ENCODE measurements around the gene PIP4K2A.
"Not testable (repeated sequence)": the region's sequence is repeated elsewhere in the genome, so short reads cannot be mapped to it uniquely, and the experiment has no call there.

PIP4K2A gene

DNA sequence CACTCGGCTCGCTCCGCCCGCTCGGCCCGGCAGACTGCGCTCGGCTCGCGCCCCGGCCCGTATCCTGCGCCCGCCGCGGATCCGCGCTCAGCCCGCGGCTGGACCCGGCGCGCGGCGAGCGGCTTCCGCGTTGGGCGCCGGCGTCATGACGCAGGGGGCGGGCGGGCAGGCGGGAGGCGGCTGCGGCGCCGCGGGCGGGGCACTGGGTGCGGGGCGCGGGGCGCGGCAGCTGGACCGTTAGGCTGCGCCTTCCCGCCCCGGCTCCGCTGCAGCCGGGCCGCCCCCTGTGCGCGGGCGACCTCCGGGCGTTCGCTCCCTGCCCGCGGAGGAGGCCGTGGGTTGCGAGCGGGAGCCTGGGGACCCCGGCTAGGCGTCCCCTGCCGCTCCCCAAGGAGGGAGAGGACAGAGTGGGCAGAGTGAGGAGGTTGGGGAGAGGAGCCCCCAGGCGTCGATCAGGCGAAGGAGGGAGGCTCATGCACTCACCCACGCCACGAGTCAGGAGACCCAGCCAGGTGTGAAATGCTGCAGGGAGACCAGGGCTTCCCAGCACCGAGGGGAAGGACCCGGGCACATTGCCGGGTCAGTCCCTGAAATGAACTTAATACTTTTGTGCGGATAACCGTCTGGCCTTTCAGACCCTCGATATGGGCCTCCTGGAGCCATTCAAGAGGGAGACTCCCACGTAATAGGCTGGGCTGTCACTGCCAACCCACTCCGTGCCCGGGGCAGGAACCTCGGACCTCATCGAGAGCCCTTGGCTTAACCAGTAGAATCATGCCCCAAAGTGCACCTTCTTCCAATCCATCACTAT is at the start of gene PIP4K2A:
Gene PIP4K2A, minus strand, starts transcription at position 100 of the 811 bp plus-strand sequence. CDS start 252 bp downstream, outside the sequence.
- H3K36me3 ChIP-seq (ENCODE audit: control insufficient read depth in 1 of 2, insufficient read depth in 2 of 2, low read length in 2 of 2): no peaks in the 10 kb centered on the region
- H3K4me3 ChIP-seq (ENCODE audit: low read depth in 1 of 2, low read length in 2 of 2): peak within 1 kb of the TSS; percentile 91 to 94
- no peaks in the 10 kb centered on the region for H3K9me3 ChIP-seq (ENCODE audit: control insufficient read depth in 1 of 2, low read length in 2 of 2)
- peaks cover 0 to 2% of the 10 kb centered on the region in 2 donors for H3K27me3 ChIP-seq (ENCODE audit: control insufficient read depth in 1 of 2, insufficient read depth in 2 of 2, low read length in 2 of 2)
- peak within 1 kb of the TSS; percentile 66 for H3K27ac ChIP-seq (ENCODE audit: low read depth, low read length)
- peak within 1 kb of the TSS; percentile 71 to 82 for H3K9ac ChIP-seq (ENCODE audit: low read depth in 1 of 2, low read length in 2 of 2)
- peaks cover 0 to 12% of the 10 kb centered on the region in 2 donors for H3K4me1 ChIP-seq (ENCODE audit: control insufficient read depth in 1 of 2, insufficient read depth in 2 of 2, low read length in 2 of 2)

DNA sequence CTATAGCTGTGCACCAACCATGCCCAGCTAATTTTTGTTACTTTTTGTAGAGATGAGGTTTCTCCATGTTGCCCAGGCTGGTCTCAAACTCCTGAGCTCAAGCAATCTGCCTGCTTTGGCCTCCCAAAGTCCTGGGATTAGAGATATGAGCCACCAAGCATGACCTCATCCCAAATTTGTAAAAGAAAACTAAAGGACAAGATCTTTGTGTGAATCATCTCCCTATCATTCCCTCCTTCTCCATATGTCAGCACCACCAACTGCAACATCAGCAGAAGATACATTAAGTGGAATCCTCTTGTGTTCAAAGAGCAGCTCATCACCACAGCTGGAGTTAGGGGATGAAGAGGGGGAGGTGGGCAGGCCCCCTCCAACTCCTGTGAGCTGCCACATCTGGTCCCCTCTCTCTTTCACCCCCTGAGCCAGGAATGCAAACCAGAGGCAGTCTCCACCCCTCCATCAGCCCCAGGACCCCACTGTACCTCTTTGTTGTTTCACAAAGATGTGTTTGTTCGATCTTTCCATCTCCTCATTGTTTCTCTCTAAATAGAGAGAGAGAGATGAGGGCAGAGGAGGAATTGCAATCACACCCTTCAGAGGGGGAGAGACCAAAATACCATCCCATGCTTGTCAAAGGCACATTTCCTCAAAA is 47.3 kb upstream of the PIP4K2A start:
- H3K27me3 ChIP-seq (ENCODE audit: control insufficient read depth in 1 of 2, insufficient read depth in 2 of 2, low read length in 2 of 2): no peaks in the 10 kb centered on the region
- no peaks in the 10 kb centered on the region for H3K36me3 ChIP-seq (ENCODE audit: control insufficient read depth in 1 of 2, insufficient read depth in 2 of 2, low read length in 2 of 2)
- no peak overlapping the region for H3K4me3 ChIP-seq (ENCODE audit: low read depth in 1 of 2, low read length in 2 of 2)
- H3K27ac ChIP-seq (ENCODE audit: low read depth, low read length): no peak overlapping the region
- H3K9ac ChIP-seq (ENCODE audit: low read depth in 1 of 2, low read length in 2 of 2): no peak overlapping the region
- no peaks in the 10 kb centered on the region for H3K9me3 ChIP-seq (ENCODE audit: control insufficient read depth in 1 of 2, low read length in 2 of 2)
- H3K4me1 ChIP-seq (ENCODE audit: control insufficient read depth in 1 of 2, insufficient read depth in 2 of 2, low read length in 2 of 2): peaks cover 0 to 5% of the 10 kb centered on the region in 2 donors

GRCh38 chr10:22760025-22760424 is 45.6 kb upstream of the PIP4K2A start:
- Histone ChIP-seq H3K9ac (ENCODE audit: low read depth in 1 of 2, low read length in 2 of 2) (no peak overlapping the region), H3K4me3 (ENCODE audit: low read depth in 1 of 2, low read length in 2 of 2) (no peak overlapping the region), H3K27me3 (ENCODE audit: control insufficient read depth in 1 of 2, insufficient read depth in 2 of 2, low read length in 2 of 2) (no peaks in the 10 kb centered on the region), H3K27ac (ENCODE audit: low read depth, low read length) (no peak overlapping the region), H3K36me3 (ENCODE audit: control insufficient read depth in 1 of 2, insufficient read depth in 2 of 2, low read length in 2 of 2) (no peaks in the 10 kb centered on the region), H3K9me3 (ENCODE audit: control insufficient read depth in 1 of 2, low read length in 2 of 2) (no peaks in the 10 kb centered on the region), H3K4me1 (ENCODE audit: control insufficient read depth in 1 of 2, insufficient read depth in 2 of 2, low read length in 2 of 2) (peaks cover 0 to 5% of the 10 kb centered on the region in 2 donors)

DNA sequence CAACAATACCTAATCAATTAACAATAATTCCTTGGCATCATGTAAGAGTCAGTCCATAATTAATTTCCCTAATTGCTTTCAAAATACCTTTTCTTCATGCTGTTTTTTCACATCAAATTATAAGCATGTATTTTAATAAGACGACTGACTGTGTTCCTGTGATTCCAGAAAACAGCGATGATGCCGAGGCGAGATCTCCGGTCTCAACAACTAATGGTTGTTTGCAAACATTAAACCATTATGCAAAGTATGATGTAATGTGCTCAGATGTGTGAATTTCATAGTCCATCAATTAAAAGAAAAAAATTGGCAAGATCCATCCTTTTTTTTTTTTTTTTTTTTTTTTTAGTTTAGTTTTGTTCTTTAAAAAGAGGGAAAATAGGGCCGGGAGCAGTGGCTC is 44.5 kb upstream of the PIP4K2A start:
- Histone ChIP-seq H3K27me3 (ENCODE audit: control insufficient read depth in 1 of 2, insufficient read depth in 2 of 2, low read length in 2 of 2) (no peaks in the 10 kb centered on the region), H3K9me3 (ENCODE audit: control insufficient read depth in 1 of 2, low read length in 2 of 2) (no peaks in the 10 kb centered on the region)

GRCh38 chr10:22754296-22754695 is 39.9 kb upstream of the PIP4K2A start:
- no peaks in the 10 kb centered on the region for H3K9me3 ChIP-seq (ENCODE audit: control insufficient read depth in 1 of 2, low read length in 2 of 2)
- H3K9ac ChIP-seq (ENCODE audit: low read depth in 1 of 2, low read length in 2 of 2): no peak overlapping the region
- no peaks in the 10 kb centered on the region for H3K4me1 ChIP-seq (ENCODE audit: control insufficient read depth in 1 of 2, insufficient read depth in 2 of 2, low read length in 2 of 2)
- H3K36me3 ChIP-seq (ENCODE audit: control insufficient read depth in 1 of 2, insufficient read depth in 2 of 2, low read length in 2 of 2): no peaks in the 10 kb centered on the region
- no peak overlapping the region for H3K27ac ChIP-seq (ENCODE audit: low read depth, low read length)
- no peaks in the 10 kb centered on the region for H3K27me3 ChIP-seq (ENCODE audit: control insufficient read depth in 1 of 2, insufficient read depth in 2 of 2, low read length in 2 of 2)
- H3K4me3 ChIP-seq (ENCODE audit: low read depth in 1 of 2, low read length in 2 of 2): no peak overlapping the region

More for the DNA sequence above, 44.5 kb upstream of the PIP4K2A start:
- no peak overlapping the region for H3K27ac ChIP-seq (ENCODE audit: low read depth, low read length)
- no peaks in the 10 kb centered on the region for H3K4me1 ChIP-seq (ENCODE audit: control insufficient read depth in 1 of 2, insufficient read depth in 2 of 2, low read length in 2 of 2)
- H3K9ac ChIP-seq (ENCODE audit: low read depth in 1 of 2, low read length in 2 of 2): no peak overlapping the region
- no peak overlapping the region for H3K4me3 ChIP-seq (ENCODE audit: low read depth in 1 of 2, low read length in 2 of 2)
- H3K36me3 ChIP-seq (ENCODE audit: control insufficient read depth in 1 of 2, insufficient read depth in 2 of 2, low read length in 2 of 2): no peaks in the 10 kb centered on the region

GRCh38 chr10:22753786-22754185 is 39.4 kb upstream of the PIP4K2A start:
- Histone ChIP-seq H3K27ac (ENCODE audit: low read depth, low read length) (no peak overlapping the region), H3K4me1 (ENCODE audit: control insufficient read depth in 1 of 2, insufficient read depth in 2 of 2, low read length in 2 of 2) (no peaks in the 10 kb centered on the region), H3K4me3 (ENCODE audit: low read depth in 1 of 2, low read length in 2 of 2) (no peak overlapping the region), H3K9me3 (ENCODE audit: control insufficient read depth in 1 of 2, low read length in 2 of 2) (no peaks in the 10 kb centered on the region), H3K9ac (ENCODE audit: low read depth in 1 of 2, low read length in 2 of 2) (no peak overlapping the region), H3K36me3 (ENCODE audit: control insufficient read depth in 1 of 2, insufficient read depth in 2 of 2, low read length in 2 of 2) (no peaks in the 10 kb centered on the region), H3K27me3 (ENCODE audit: control insufficient read depth in 1 of 2, insufficient read depth in 2 of 2, low read length in 2 of 2) (no peaks in the 10 kb centered on the region)

DNA sequence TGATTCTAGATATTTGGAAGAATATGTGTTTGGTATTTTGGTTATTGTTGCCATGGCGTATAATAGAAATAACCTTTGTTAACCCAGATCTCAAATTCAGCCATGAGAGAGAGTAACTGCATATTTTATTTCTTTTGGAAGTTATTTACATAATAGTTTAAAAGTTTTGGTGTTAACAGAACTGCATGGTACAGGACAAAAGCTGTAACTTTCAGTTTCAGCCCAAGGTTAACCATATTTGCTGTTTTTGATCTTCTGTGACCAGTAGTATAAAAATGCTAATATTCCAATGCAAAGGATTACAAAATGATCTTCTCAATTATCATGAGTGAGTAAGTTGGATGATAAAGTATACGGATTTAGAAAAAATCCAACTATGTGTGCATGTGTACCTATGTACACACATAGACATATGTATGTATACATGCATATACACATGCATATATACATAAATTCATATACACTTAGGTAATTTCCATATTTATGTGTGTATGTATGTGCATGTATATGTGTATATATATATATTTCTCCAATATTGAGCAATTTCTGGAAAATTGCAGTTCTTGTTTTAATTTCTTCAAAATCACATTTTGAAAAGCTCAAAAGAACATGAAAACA is 38.0 kb upstream of the PIP4K2A start:
- Histone ChIP-seq H3K4me1 (ENCODE audit: control insufficient read depth in 1 of 2, insufficient read depth in 2 of 2, low read length in 2 of 2) (no peaks in the 10 kb centered on the region), H3K9ac (ENCODE audit: low read depth in 1 of 2, low read length in 2 of 2) (no peak overlapping the region), H3K9me3 (ENCODE audit: control insufficient read depth in 1 of 2, low read length in 2 of 2) (no peaks in the 10 kb centered on the region), H3K27ac (ENCODE audit: low read depth, low read length) (no peak overlapping the region), H3K4me3 (ENCODE audit: low read depth in 1 of 2, low read length in 2 of 2) (no peak overlapping the region), H3K27me3 (ENCODE audit: control insufficient read depth in 1 of 2, insufficient read depth in 2 of 2, low read length in 2 of 2) (no peaks in the 10 kb centered on the region), H3K36me3 (ENCODE audit: control insufficient read depth in 1 of 2, insufficient read depth in 2 of 2, low read length in 2 of 2) (no peaks in the 10 kb centered on the region)

- H3K9me3 ChIP-seq (ENCODE audit: control insufficient read depth in 1 of 2, low read length in 2 of 2): no peaks in the 10 kb centered on the region
- no peak overlapping the region for H3K27ac ChIP-seq (ENCODE audit: low read depth, low read length)
- H3K36me3 ChIP-seq (ENCODE audit: control insufficient read depth in 1 of 2, insufficient read depth in 2 of 2, low read length in 2 of 2): no peaks in the 10 kb centered on the region
- H3K4me1 ChIP-seq (ENCODE audit: control insufficient read depth in 1 of 2, insufficient read depth in 2 of 2, low read length in 2 of 2): no peaks in the 10 kb centered on the region
- H3K9ac ChIP-seq (ENCODE audit: low read depth in 1 of 2, low read length in 2 of 2): no peak overlapping the region
- H3K4me3 ChIP-seq (ENCODE audit: low read depth in 1 of 2, low read length in 2 of 2): no peak overlapping the region
- no peaks in the 10 kb centered on the region for H3K27me3 ChIP-seq (ENCODE audit: control insufficient read depth in 1 of 2, insufficient read depth in 2 of 2, low read length in 2 of 2)
Measured at GRCh38 chr10:22750131-22750530, 35.8 kb upstream of the PIP4K2A start.

- H3K9me3 ChIP-seq (ENCODE audit: control insufficient read depth in 1 of 2, low read length in 2 of 2); H3K36me3 ChIP-seq (ENCODE audit: control insufficient read depth in 1 of 2, insufficient read depth in 2 of 2, low read length in 2 of 2); H3K9ac ChIP-seq (ENCODE audit: low read depth in 1 of 2, low read length in 2 of 2); H3K4me1 ChIP-seq (ENCODE audit: control insufficient read depth in 1 of 2, insufficient read depth in 2 of 2, low read length in 2 of 2); H3K27me3 ChIP-seq (ENCODE audit: control insufficient read depth in 1 of 2, insufficient read depth in 2 of 2, low read length in 2 of 2); H3K27ac ChIP-seq (ENCODE audit: low read depth, low read length); H3K4me3 ChIP-seq (ENCODE audit: low read depth in 1 of 2, low read length in 2 of 2): not testable (repeated sequence)
Measured at GRCh38 chr10:22744858-22745257, 30.5 kb upstream of the PIP4K2A start.

DNA sequence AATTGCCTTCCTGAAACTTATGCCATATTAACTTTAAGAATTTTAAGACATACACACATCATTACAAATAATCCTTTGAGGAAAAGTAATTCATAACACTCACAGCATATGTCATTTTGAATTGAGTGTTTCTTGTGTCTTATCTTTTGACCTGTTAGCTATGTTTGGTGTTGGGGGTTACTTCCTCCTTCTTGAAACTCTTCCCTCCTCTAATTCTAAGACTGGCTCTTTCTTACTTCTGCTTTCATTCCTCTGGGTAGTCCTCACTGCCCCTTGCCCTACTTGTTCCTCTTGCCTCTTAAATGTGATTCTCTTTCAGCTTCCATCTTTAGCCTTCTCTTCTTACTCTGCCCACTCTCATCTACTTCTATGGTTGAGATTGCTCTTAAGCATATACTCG is 28.3 kb upstream of the PIP4K2A start:
- H3K9me3 ChIP-seq (ENCODE audit: control insufficient read depth in 1 of 2, low read length in 2 of 2): no peaks in the 10 kb centered on the region
- no peak overlapping the region for H3K4me3 ChIP-seq (ENCODE audit: low read depth in 1 of 2, low read length in 2 of 2)
- no peaks in the 10 kb centered on the region for H3K27me3 ChIP-seq (ENCODE audit: control insufficient read depth in 1 of 2, insufficient read depth in 2 of 2, low read length in 2 of 2)
- H3K36me3 ChIP-seq (ENCODE audit: control insufficient read depth in 1 of 2, insufficient read depth in 2 of 2, low read length in 2 of 2): no peaks in the 10 kb centered on the region
- H3K27ac ChIP-seq (ENCODE audit: low read depth, low read length): no peak overlapping the region
- H3K4me1 ChIP-seq (ENCODE audit: control insufficient read depth in 1 of 2, insufficient read depth in 2 of 2, low read length in 2 of 2): no peaks in the 10 kb centered on the region
- H3K9ac ChIP-seq (ENCODE audit: low read depth in 1 of 2, low read length in 2 of 2): no peak overlapping the region
